Thoracic aorta (tissue), 2 donors: ENCODE data around the gene APOD. TPM values are rescaled to one million over a fixed set of nuclear protein-coding genes. Genes with fewer than 3 reads are reported as not detected.
"Not testable (repeated sequence)": the region's sequence is repeated elsewhere in the genome, so short reads cannot be mapped to it uniquely, and the experiment has no call there.

ENCODE experiments used
- ATAC-seq: fragments of 150-250 bp; one replicate; pipeline ENCODE4 v1.8.0; 2017; ENCODE audit warnings: low read depth; ENCODE audit not compliant: insufficient number of reproducible peaks, low FRiP score
- DNase-seq: peaks from one replicate; pipeline ENCODE4 v3.0.0-alpha.2; 2020; ENCODE audit warnings: low spot score
- H3K27ac ChIP-seq, 2 donors: fragments of 200-600 bp; sonication (generic); 1 replicate in 1 of 2; 2 replicates in 1 of 2; pipeline ENCODE4 v1.5.1; 2016; ENCODE audit warnings: mild to moderate bottlenecking in 2 of 2, moderate library complexity in 2 of 2
- H3K27me3 ChIP-seq: fragments of 200-600 bp; sonication (generic); replicated peaks from 2 replicates; pipeline ENCODE4 v1.6.0; 2016; ENCODE audit warnings: mild to moderate bottlenecking; ENCODE audit not compliant: insufficient read depth
- H3K36me3 ChIP-seq: fragments of 200-600 bp; sonication (generic); one replicate; pipeline ENCODE4 v1.5.1; 2016
- H3K4me1 ChIP-seq, 2 donors: fragments of 200-600 bp; sonication (generic); 1 replicate in 1 of 2; 2 replicates in 1 of 2; pipeline versions ENCODE4 v1.5.1 to v1.6.0; 2016; ENCODE audit warnings: low read depth in 2 of 2, mild to moderate bottlenecking in 1 of 2; ENCODE audit not compliant: control insufficient read depth in 1 of 2
- H3K4me3 ChIP-seq: fragments of 200-600 bp; sonication (generic); 2 replicates; pipeline ENCODE4 v1.5.1; 2016; ENCODE audit warnings: mild to moderate bottlenecking
- H3K9me3 ChIP-seq: fragments of 200-600 bp; sonication (generic); 2 replicates; pipeline ENCODE4 v1.5.1; 2016
- total RNA-seq, 2 donors: library from RNA; depleted of rRNA; stranded (reverse); fragments of >200 nt; gene quantifications; one replicate each; pipeline versions ENCODE4 v1.1.0 to v1.2.3, GENCODE V29; 2016
- TF ChIP-seq, protein P1 (sequence below): fragments of 200-600 bp; sonication (generic); IDR thresholded peaks from one replicate; pipeline ENCODE4 v1.5.1; 2019; ENCODE audit warnings: antibody characterized with exemption

The APOD gene
- 100 to 1,000 TPM; 135 to 153 TPM for total RNA-seq

DNA sequence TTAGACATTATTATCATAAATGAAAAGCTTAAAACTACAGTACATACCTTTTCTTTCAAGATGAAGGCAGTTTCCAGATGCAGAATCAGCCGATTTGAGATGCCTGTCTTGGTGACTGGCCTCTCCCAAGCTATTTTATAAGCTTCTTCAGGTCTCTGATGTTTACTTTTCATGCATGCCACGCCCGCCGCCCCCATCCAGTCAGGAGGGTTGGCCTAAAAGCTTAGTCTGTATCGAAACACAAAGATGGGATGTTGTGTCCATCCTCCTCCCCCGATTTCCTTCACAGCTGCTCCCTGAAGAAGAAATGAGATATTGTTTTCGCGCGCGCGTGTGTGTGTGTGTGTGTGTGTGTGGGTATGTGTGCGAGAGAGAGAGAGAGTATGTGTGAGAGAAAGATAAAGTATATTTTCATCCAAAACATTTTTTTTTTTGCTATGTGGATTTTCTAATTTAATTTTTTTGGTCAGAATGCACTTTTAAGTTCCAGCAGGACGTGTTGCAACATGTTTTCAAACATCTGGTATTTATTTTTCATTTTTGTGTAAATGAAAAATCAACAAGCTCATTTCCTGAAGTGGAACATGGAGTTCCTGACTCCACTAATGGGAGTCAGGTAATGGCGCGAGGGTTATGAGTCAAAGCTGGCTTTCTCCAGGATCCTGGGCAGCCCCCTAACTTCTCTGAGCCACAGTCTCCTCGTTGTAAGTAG, at the start of gene APOD:
TSS of gene APOD (minus strand) at position 110 of the 712 bp plus-strand sequence. CDS start 4,479 bp downstream, outside the sequence.
- H3K27me3 ChIP-seq = no peaks in the 10 kb centered on the region
- ATAC-seq (no peak), DNase-seq (no peak)
- H3K27ac ChIP-seq = no peak within 1 kb of the TSS
- TF ChIP-seq, protein P1, sequence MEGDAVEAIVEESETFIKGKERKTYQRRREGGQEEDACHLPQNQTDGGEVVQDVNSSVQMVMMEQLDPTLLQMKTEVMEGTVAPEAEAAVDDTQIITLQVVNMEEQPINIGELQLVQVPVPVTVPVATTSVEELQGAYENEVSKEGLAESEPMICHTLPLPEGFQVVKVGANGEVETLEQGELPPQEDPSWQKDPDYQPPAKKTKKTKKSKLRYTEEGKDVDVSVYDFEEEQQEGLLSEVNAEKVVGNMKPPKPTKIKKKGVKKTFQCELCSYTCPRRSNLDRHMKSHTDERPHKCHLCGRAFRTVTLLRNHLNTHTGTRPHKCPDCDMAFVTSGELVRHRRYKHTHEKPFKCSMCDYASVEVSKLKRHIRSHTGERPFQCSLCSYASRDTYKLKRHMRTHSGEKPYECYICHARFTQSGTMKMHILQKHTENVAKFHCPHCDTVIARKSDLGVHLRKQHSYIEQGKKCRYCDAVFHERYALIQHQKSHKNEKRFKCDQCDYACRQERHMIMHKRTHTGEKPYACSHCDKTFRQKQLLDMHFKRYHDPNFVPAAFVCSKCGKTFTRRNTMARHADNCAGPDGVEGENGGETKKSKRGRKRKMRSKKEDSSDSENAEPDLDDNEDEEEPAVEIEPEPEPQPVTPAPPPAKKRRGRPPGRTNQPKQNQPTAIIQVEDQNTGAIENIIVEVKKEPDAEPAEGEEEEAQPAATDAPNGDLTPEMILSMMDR = no peak
- no peaks in the 10 kb centered on the region for H3K36me3 ChIP-seq
- no peaks in the 10 kb centered on the region for H3K4me1 ChIP-seq
- peak within 1 kb of the TSS; percentile 25 for H3K4me3 ChIP-seq
- H3K9me3 ChIP-seq = no peaks in the 10 kb centered on the region

DNA sequence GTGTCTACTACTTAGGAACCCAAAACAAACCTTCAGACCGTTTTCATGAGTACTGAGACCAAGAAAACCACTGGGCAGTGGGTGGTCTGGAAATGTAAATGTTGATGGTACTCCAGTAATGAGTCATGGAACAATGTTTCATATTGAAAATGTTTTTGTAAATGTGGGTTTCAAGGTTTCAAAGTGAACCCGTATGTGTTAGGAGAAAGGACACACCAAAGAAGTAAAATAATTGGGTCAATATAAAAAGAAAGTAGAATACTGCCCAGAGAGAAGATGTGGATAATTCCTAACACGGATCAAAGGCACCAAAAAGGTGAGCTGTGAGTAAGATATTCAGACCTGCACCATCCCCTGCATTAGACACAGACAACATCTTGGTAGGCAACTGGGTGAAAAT, 49.6 kb upstream of the APOD start:
- not testable (repeated sequence) for H3K27me3 ChIP-seq, ATAC-seq, H3K36me3 ChIP-seq, H3K9me3 ChIP-seq, H3K4me1 ChIP-seq, H3K27ac ChIP-seq, DNase-seq, H3K4me3 ChIP-seq

DNA sequence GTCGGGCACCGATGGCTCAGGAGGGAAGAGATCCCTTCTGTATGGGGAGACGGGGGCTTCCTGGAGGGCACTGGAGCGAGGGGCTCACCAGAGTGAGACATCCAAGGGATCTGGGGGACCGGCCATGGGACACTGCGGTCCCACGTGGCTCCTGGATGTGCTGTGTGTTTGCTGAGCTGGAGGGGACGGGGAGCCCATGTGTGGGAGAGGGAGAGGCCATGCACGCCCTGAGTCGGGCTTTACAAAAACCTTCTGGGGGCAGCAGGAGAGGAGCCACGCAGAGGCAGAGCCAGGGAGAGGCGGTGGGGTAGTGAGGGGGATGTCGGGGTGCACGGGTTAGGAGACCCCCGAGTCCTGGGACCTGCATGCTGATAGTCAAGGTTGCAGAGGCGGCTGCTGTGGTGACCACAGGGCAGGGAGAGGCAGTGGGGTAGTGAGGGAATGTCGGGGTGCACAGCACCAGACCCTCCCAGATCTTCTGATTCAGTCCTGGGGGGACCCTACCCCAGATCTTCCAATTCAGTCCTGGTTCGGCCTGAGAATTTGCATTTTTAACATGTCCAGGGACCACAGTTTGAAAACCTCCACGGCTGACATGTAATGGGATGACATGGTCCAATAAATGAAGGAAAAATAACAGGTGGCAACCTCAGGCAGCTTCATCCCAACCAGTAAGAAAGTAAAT, 48.9 kb upstream of the APOD start:
- H3K4me3 ChIP-seq = not testable (repeated sequence)

DNA sequence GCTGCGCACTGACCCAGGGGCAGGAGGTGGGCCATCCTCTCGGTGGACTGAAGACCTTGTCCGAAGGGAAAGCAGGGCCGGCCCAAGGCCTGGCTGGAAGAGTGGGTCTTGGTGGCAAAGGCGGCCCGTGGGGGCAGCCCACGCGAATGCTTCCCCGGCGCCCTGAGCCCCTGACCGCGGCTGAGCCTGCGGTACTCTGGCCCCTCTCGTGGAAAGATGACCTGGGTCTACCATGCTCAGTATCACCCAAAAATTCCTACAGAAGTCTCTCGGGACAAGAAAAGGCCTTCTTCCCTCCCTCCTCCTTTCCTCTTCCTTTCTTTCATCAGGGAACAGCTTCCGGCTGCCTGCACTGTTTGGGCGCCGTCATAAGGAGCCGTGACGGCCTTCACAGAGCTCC, 48.3 kb upstream of the APOD start:
- ATAC-seq, H3K4me1 ChIP-seq, H3K9me3 ChIP-seq, H3K27ac ChIP-seq, H3K36me3 ChIP-seq, DNase-seq, H3K27me3 ChIP-seq, H3K4me3 ChIP-seq: not testable (repeated sequence)

More for the DNA sequence above, 48.9 kb upstream of the APOD start:
- not testable (repeated sequence) for H3K27ac ChIP-seq, H3K36me3 ChIP-seq, H3K4me1 ChIP-seq, DNase-seq, H3K27me3 ChIP-seq, ATAC-seq, H3K9me3 ChIP-seq

DNA sequence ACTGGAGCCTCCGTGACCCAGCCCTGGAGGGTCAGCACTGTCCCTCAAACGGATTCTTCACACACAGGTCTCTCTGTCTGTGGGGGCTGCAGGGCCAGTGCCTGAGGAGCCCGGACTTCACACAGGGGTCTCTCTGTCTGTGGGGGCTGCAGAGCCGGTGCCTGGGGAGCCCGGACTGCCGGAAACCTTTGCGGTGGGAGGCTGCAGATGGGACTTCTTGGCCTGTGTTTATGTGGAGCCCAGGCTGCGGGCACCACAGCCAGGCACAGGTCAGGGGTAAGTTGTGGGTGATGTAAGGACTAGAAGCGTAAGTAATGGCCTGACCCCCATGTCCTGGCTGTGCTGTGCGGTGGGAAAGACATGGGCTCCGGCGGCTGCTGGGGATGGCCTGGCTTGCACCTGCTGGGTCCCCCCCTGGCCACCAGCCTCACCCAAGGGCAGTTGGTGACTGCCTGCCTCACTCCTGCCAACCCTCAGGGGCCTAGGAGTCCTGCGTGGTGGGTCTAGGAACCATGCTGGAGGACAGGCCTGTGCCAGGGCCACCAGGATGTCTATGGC, 47.3 kb upstream of the APOD start:
- ATAC-seq, H3K27ac ChIP-seq, H3K4me1 ChIP-seq, H3K9me3 ChIP-seq, H3K36me3 ChIP-seq, H3K27me3 ChIP-seq, DNase-seq, H3K4me3 ChIP-seq: not testable (repeated sequence)

DNA sequence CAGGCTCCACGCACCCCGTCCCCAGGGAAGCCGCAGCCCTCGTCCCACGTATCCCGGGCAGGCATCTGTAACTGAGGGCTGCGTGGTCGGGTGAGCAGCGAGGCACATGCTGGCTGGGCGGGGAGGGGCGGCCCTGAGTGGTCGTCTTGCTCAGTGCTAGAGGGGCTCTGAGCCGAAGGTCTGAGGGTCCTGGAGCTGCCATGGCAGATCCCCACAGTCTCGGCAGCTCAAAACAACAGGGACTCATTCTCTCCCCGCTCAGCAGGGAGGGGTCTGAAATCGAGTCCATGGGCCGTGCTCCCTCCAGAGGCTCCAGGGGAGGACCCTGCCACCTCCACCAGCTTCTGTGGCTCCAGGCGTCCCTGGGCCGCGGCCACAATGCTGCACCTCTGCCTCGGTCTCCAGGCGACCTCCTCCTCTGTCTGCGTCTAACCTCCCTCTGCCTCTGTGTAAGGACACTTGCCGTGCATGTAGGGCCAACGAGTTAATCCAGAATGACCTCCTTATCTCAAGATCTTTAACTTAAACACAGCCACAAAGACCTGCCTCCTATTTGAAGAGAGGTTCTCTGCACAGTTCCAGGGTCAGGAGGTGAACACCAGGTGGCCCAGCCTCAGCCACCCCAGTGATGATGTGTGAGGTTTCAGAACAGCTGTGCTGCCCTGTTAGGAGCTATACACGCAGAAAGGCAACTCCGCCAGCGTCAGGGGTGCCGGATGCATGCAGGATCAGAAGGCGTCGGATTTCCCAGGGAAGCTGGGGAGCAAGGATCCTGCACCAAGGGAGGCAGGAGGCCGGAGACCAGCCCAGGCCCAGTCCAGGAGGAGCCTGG, 46.6 kb upstream of the APOD start:
- H3K9me3 ChIP-seq, H3K27me3 ChIP-seq, H3K4me3 ChIP-seq, H3K4me1 ChIP-seq, H3K27ac ChIP-seq, DNase-seq, ATAC-seq, H3K36me3 ChIP-seq: not testable (repeated sequence)

DNA sequence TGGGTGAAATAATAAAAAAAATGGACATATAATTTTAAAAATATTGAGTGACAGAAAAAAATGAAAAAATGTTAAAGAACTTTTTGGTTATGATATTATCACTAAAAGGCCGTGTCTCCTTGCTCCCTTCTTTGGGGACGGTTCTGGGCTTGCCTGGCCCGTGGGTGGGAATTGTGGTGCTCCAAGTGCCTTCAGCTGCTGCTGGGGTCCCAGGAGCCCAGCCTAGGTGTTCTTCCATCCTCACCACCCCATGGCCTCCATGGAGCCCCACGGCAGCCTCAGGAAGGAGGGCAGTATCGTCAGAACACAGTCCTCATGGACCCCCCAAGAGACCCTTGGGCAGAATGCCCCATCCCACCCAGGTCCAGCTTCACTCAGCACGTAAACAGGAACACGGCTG, 45.9 kb upstream of the APOD start:
- H3K9me3 ChIP-seq, H3K27me3 ChIP-seq, H3K4me3 ChIP-seq, DNase-seq, H3K27ac ChIP-seq, ATAC-seq, H3K36me3 ChIP-seq, H3K4me1 ChIP-seq: not testable (repeated sequence)

DNA sequence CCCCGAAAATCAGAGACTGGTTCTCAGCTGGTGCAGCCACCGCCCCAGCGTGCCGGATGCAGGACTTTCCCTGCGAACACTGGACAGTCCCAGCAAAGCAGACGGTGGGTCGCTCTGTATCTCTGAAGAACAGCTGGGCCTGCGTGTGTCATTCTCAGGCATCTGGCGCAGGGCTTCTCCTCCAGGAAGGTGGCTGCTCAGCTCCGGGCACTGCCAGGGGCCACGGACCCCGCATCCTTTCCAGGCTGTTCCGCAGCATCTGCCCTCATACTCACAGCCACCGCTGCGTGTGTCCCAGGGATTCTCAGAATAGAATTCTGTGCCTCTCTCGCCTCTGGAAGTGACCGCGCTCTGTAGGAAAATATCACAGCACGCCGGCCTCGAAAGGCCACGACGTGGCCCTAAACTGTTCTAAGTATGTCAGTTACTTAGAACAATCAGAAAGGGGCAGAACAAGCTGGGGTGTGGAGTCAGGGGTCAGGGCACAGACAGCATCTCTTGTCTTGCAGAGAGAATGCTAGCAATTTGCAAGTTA, 44.7 kb upstream of the APOD start:
- not testable (repeated sequence) for DNase-seq, H3K9me3 ChIP-seq, H3K36me3 ChIP-seq, H3K4me1 ChIP-seq, H3K27me3 ChIP-seq, H3K27ac ChIP-seq, ATAC-seq, H3K4me3 ChIP-seq

DNA sequence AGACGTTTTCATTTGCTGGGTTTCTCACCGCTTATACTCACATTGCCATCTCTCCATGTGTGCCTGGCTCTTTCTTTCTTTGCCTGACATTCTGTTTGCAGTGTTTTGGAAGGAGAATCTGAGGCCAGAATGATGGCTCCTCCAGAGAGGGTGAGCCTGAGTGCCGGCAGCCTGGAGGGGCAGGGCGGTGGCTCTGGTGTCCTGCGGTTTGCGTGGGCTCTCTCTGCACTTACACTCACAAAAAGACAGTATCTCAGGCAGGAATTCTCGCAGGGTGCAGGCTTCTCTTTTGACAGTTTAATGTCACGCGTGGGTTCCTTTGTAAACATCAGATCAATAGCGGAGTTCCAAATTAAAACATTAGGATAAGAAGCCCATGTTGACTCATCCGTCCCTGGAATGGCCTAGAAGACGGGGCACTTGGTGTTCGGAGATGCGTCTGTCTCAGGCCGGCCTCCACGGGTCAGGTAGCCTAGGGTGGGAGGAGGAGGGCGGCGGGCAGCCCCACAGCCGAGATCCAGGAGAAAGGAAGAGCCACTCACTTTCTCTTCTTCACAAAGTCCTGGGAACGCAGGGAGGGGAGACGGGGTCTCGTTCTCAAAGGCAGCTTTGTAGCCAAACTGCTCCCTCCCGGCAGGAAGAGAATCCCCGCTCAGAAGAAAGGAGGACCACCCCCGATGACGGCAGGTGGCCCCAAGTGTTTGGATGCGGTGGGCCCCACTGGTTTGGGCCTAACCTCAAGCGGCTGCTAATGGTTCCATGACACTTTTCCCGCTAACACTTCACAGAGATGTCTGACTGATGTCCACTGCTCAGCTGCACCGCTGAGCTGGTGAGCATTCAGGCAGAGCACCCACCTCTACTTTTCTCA, 44.0 kb upstream of the APOD start:
- DNase-seq, H3K27me3 ChIP-seq, H3K4me3 ChIP-seq, H3K36me3 ChIP-seq, H3K9me3 ChIP-seq, H3K4me1 ChIP-seq, ATAC-seq, H3K27ac ChIP-seq: not testable (repeated sequence)
